MCF 10A (cell line): ENCODE data around the gene PRKG1. TPM values are rescaled to one million over a fixed set of nuclear protein-coding genes. Genes with fewer than 3 reads are reported as not detected.

Experiments
- BruUV-seq: library from RNA; stranded (reverse); fragments of 400-500 nt; replicated peaks from 2 replicates; lab custom pipeline; 2021; lab: Mats Ljungman, UMichigan
- CTCF ChIA-PET: fragments of 300-600 bp; sonication (Branson Sonifier 250); formaldehyde crosslinking; extraction: SDS; loops from one replicate; lab custom pipeline; 2021; ENCODE audit warnings: antibody characterized with exemption, inconsistent platforms; lab: Yijun Ruan, JAX
- POLR2A ChIA-PET: fragments of 300-600, 350-650 bp; sonication (Branson Sonifier 250); formaldehyde crosslinking; extraction: SDS; loops from one replicate; lab custom pipeline; 2020; ENCODE audit warnings: antibody characterized with exemption, inconsistent platforms; lab: Yijun Ruan, JAX
- DNase-seq: peaks from one replicate; pipeline ENCODE4 v3.0.0-alpha.2; 2018; ENCODE audit not compliant: unreplicated experiment
- H3K27ac Mint-ChIP-seq: one replicate; pipeline ENCODE4 v1.8.0; 2022; ENCODE audit warnings: mild to moderate bottlenecking, low read depth, mixed read lengths; ENCODE audit not compliant: unreplicated experiment
- H3K27me3 Mint-ChIP-seq: one replicate; pipeline ENCODE4 v1.8.0; 2022; ENCODE audit warnings: mixed read lengths; ENCODE audit not compliant: insufficient read depth, unreplicated experiment
- H3K36me3 Mint-ChIP-seq: one replicate; pipeline ENCODE4 v1.8.0; 2022; ENCODE audit warnings: mild to moderate bottlenecking, moderate library complexity, mixed read lengths; ENCODE audit not compliant: insufficient read depth, unreplicated experiment
- H3K4me1 Mint-ChIP-seq: one replicate; pipeline ENCODE4 v1.8.0; 2022; ENCODE audit warnings: mixed read lengths; ENCODE audit not compliant: insufficient read depth, unreplicated experiment
- H3K4me3 Mint-ChIP-seq: one replicate; pipeline ENCODE4 v1.8.0; 2022; ENCODE audit warnings: mild to moderate bottlenecking, moderate library complexity, mixed read lengths; ENCODE audit not compliant: unreplicated experiment
- H3K9me3 Mint-ChIP-seq: one replicate; pipeline ENCODE4 v1.8.0; 2022; ENCODE audit warnings: mixed read lengths; ENCODE audit not compliant: unreplicated experiment
- CTCF ChIP-seq: fragments of 200-600 bp; IDR thresholded peaks from one replicate; pipeline ENCODE4 v1.8.0; 2022; ENCODE audit warnings: antibody characterized with exemption, mild to moderate bottlenecking; ENCODE audit not compliant: unreplicated experiment
- intact Hi-C: fragments of 100-400 bp; cut with micrococcal nuclease; formaldehyde crosslinking; loops from 2 replicates; pipeline ENCODE4 v1.14.1; 2022
- total RNA-seq: library from RNA; stranded (reverse); gene quantifications from 2 replicates; pipeline ENCODE4 v1.2.3, GENCODE V29; 2022

PRKG1 gene
- total RNA-seq, 1 experiment from 2014 or later, result 0.09 TPM

GRCh38 chr10:51759896-51760534 lies 685.7 kb downstream of the PRKG1 start:
- intact Hi-C loops, result no loop called here

GRCh38 chr10:51760864-51761640 lies 686.8 kb downstream of the PRKG1 start:
- H3K4me1 Mint-ChIP-seq, result no peaks in the 10 kb centered on the region
- H3K27me3 Mint-ChIP-seq, result no peaks in the 10 kb centered on the region
- no peaks in the 10 kb centered on the region for H3K36me3 Mint-ChIP-seq
- POLR2A ChIA-PET, result no interaction called here
- H3K27ac Mint-ChIP-seq, result no peak overlapping the region
- H3K9me3 Mint-ChIP-seq, result no peaks in the 10 kb centered on the region
- CTCF ChIA-PET, result no interaction called here
- DNase-seq, result no peak
- H3K4me3 Mint-ChIP-seq, result no peak overlapping the region
- no peak for TF ChIP-seq CTCF
- no TSS peak for BruUV-seq
- intact Hi-C loops, result no loop called here

More at GRCh38 chr10:51759896-51760534, 685.7 kb downstream of the PRKG1 start:
- TF ChIP-seq CTCF, result no peak
- Mint-ChIP-seq H3K27ac (no peak overlapping the region), H3K36me3 (no peaks in the 10 kb centered on the region), H3K4me3 (no peak overlapping the region), H3K4me1 (no peaks in the 10 kb centered on the region), H3K9me3 (no peaks in the 10 kb centered on the region), H3K27me3 (no peaks in the 10 kb centered on the region)
- DNase-seq, result no peak
- ChIA-PET CTCF (interaction anchor here (0.7 kb wide), 2 partner anchors 606 to 898 kb away, joined by 3 read pairs; no protein-coding TSS in a partner anchor), POLR2A (no interaction called here)
- no TSS peak for BruUV-seq

GRCh38 chr10:51763746-51764145 lies 689.5 kb downstream of the PRKG1 start:
- Mint-ChIP-seq H3K27ac (no peak overlapping the region), H3K4me3 (no peak overlapping the region), H3K36me3 (no peaks in the 10 kb centered on the region), H3K27me3 (no peaks in the 10 kb centered on the region), H3K9me3 (no peaks in the 10 kb centered on the region), H3K4me1 (no peaks in the 10 kb centered on the region)
- no TSS peak for BruUV-seq
- ChIA-PET POLR2A (no interaction called here), CTCF (no interaction called here)
- DNase-seq, result no peak
- TF ChIP-seq CTCF, result no peak
- intact Hi-C loops, result no loop called here

GRCh38 chr10:51765284-51765971 lies 691.1 kb downstream of the PRKG1 start:
- CTCF ChIA-PET, result interaction anchor here (0.9 kb wide), 1 partner anchor 15 kb away, joined by 3 read pairs; no protein-coding TSS in a partner anchor
- DNase-seq, result no peak
- Mint-ChIP-seq H3K27me3 (no peaks in the 10 kb centered on the region), H3K9me3 (no peaks in the 10 kb centered on the region), H3K36me3 (no peaks in the 10 kb centered on the region), H3K27ac (no peak overlapping the region), H3K4me1 (no peaks in the 10 kb centered on the region), H3K4me3 (no peak overlapping the region)
- TF ChIP-seq CTCF, result no peak
- intact Hi-C loops, result no loop called here
- POLR2A ChIA-PET, result no interaction called here
- BruUV-seq, result no TSS peak
